LNCAP (cell line): ENCODE measurements around the gene TMC5.

ENCODE experiments used
- CTCF ChIP-seq: fragments of 450-650 bp; IDR thresholded peaks from 2 replicates; pipeline ENCODE4 v1.5.1; 2017; ENCODE audit warnings: mild to moderate bottlenecking

The TMC5 gene

GRCh38 chr16:19382084-19382801, 35.4 kb upstream of the TMC5 start:
- TF ChIP-seq CTCF = no peak

GRCh38 chr16:19382887-19383816, 34.5 kb upstream of the TMC5 start:
- TF ChIP-seq CTCF = no peak

- no peak for TF ChIP-seq CTCF
Measured at GRCh38 chr16:19384656-19385055, 33.0 kb upstream of the TMC5 start.

GRCh38 chr16:19386525-19386924, 31.2 kb upstream of the TMC5 start:
- TF ChIP-seq CTCF = no peak

GRCh38 chr16:19389246-19389645, 28.4 kb upstream of the TMC5 start:
- TF ChIP-seq CTCF = peak; percentile 68; the same call in 1 of the 2 replicates

- TF ChIP-seq CTCF = no peak
Measured at GRCh38 chr16:19392352-19392751, 25.3 kb upstream of the TMC5 start.

GRCh38 chr16:19393226-19394111, 24.2 kb upstream of the TMC5 start:
- no peak for TF ChIP-seq CTCF
